HEK293 (cell line): ENCODE measurements around the gene PAN2.

Experiments
- BCL11B ChIP-seq: fragments of 450-650 bp; formaldehyde crosslinking; IDR thresholded peaks from 2 replicates; pipeline ENCODE4 v1.5.1; 2016; ENCODE audit warnings: low read depth, missing biosample characterization, missing genetic modification characterization
- HOXD13 ChIP-seq: sonication (generic); formaldehyde crosslinking; IDR thresholded peaks from 2 replicates; pipeline ENCODE4 v1.8.0; 2022; ENCODE audit warnings: missing genetic modification reagents, borderline replicate concordance
- KLF17 ChIP-seq: fragments of 450-650 bp; formaldehyde crosslinking; IDR thresholded peaks from 2 replicates; pipeline ENCODE4 v1.5.1; 2016; ENCODE audit warnings: missing biosample characterization, missing genetic modification characterization
- MYNN ChIP-seq: fragments of 450-650 bp; formaldehyde crosslinking; IDR thresholded peaks from 2 replicates; pipeline ENCODE4 v1.5.1; 2016; ENCODE audit warnings: missing biosample characterization, missing genetic modification characterization, borderline replicate concordance
- OVOL3 ChIP-seq: fragments of 450-650 bp; formaldehyde crosslinking; IDR thresholded peaks from 2 replicates; pipeline ENCODE4 v1.5.1; 2016; ENCODE audit warnings: missing biosample characterization, missing genetic modification characterization
- PRDM1 ChIP-seq: fragments of 450-650 bp; formaldehyde crosslinking; IDR thresholded peaks from 2 replicates; pipeline ENCODE4; 2016; ENCODE audit warnings: missing biosample characterization, missing genetic modification characterization
- REST ChIP-seq: fragments of 450-650 bp; formaldehyde crosslinking; IDR thresholded peaks from 2 replicates; pipeline ENCODE4 v1.5.1; 2016; ENCODE audit warnings: missing biosample characterization, missing genetic modification characterization
- ZNF114 ChIP-seq: fragments of 450-650 bp; formaldehyde crosslinking; IDR thresholded peaks from 2 replicates; pipeline ENCODE4 v1.5.0; 2017; ENCODE audit warnings: missing biosample characterization, missing genetic modification characterization
- ZNF121 ChIP-seq: fragments of 450-650 bp; formaldehyde crosslinking; IDR thresholded peaks from 2 replicates; pipeline ENCODE4 v1.5.1; 2016; ENCODE audit warnings: missing biosample characterization, missing genetic modification characterization
- ZNF132 ChIP-seq: fragments of 450-650 bp; formaldehyde crosslinking; IDR thresholded peaks from 2 replicates; pipeline ENCODE4 v1.5.1; 2017; ENCODE audit warnings: missing biosample characterization, missing genetic modification characterization, borderline replicate concordance
- ZNF175 ChIP-seq: fragments of 450-650 bp; formaldehyde crosslinking; IDR thresholded peaks from 2 replicates; pipeline ENCODE4 v1.5.1; 2016; ENCODE audit warnings: missing biosample characterization, missing genetic modification characterization
- ZNF221 ChIP-seq: fragments of 450-650 bp; formaldehyde crosslinking; IDR thresholded peaks from 2 replicates; pipeline ENCODE4 v1.5.1; 2017; ENCODE audit warnings: missing biosample characterization, missing genetic modification characterization, borderline replicate concordance
- ZNF366 ChIP-seq: fragments of 450-650 bp; formaldehyde crosslinking; conservative IDR thresholded peaks from 2 replicates; pipeline ENCODE4 v1.5.1; 2016; ENCODE audit warnings: missing biosample characterization, missing genetic modification characterization
- ZNF37A ChIP-seq: fragments of 450-650 bp; IDR thresholded peaks from 2 replicates; pipeline ENCODE4 v1.5.1; 2018; ENCODE audit warnings: missing biosample characterization, missing genetic modification characterization
- ZNF398 ChIP-seq: fragments of 450-650 bp; formaldehyde crosslinking; IDR thresholded peaks from 2 replicates; pipeline ENCODE4 v1.5.1; 2017; ENCODE audit warnings: missing biosample characterization, missing genetic modification characterization
- ZNF529 ChIP-seq: fragments of 450-650 bp; formaldehyde crosslinking; IDR thresholded peaks from 2 replicates; pipeline ENCODE4 v1.5.1; 2017; ENCODE audit warnings: missing genetic modification characterization, missing biosample characterization; ENCODE audit not compliant: insufficient replicate concordance
- ZNF561 ChIP-seq: fragments of 450-650 bp; IDR thresholded peaks from 2 replicates; pipeline ENCODE4 v1.5.1; 2018; ENCODE audit warnings: missing biosample characterization, missing genetic modification characterization, borderline replicate concordance
- ZNF571 ChIP-seq: fragments of 450-650 bp; formaldehyde crosslinking; IDR thresholded peaks from 2 replicates; pipeline ENCODE4 v1.5.0; 2017; ENCODE audit warnings: missing biosample characterization, missing genetic modification characterization
- ZNF596 ChIP-seq: fragments of 450-650 bp; IDR thresholded peaks from 2 replicates; pipeline ENCODE4 v1.5.0; 2018; ENCODE audit warnings: missing biosample characterization, mild to moderate bottlenecking, missing genetic modification characterization, moderate library complexity
- ZNF654 ChIP-seq: fragments of 450-650 bp; formaldehyde crosslinking; IDR thresholded peaks from 2 replicates; pipeline ENCODE4 v1.5.1; 2016; ENCODE audit warnings: low read depth, missing biosample characterization, missing genetic modification characterization
- ZNF660 ChIP-seq: fragments of 450-650 bp; IDR thresholded peaks from 2 replicates; pipeline ENCODE4 v1.5.1; 2018; ENCODE audit warnings: missing biosample characterization, mild to moderate bottlenecking, missing genetic modification characterization
- ZNF670 ChIP-seq: fragments of 450-650 bp; formaldehyde crosslinking; IDR thresholded peaks from 2 replicates; pipeline ENCODE4 v1.5.1; 2016; ENCODE audit warnings: missing biosample characterization, missing genetic modification characterization, low read depth
- ZNF830 ChIP-seq: fragments of 450-650 bp; IDR thresholded peaks from 2 replicates; pipeline ENCODE4 v1.5.0; 2018; ENCODE audit warnings: missing biosample characterization, missing genetic modification characterization, low read depth, mild to moderate bottlenecking, moderate library complexity
- ZNF837 ChIP-seq: fragments of 450-650 bp; formaldehyde crosslinking; IDR thresholded peaks from 2 replicates; pipeline ENCODE4 v1.5.1; 2016; ENCODE audit warnings: missing biosample characterization, missing genetic modification characterization
- ZSCAN5A ChIP-seq: fragments of 450-650 bp; formaldehyde crosslinking; IDR thresholded peaks from 2 replicates; pipeline ENCODE4 v1.5.1; 2016; ENCODE audit warnings: missing biosample characterization, missing genetic modification characterization
- ZXDB ChIP-seq: fragments of 450-650 bp; formaldehyde crosslinking; IDR thresholded peaks from 2 replicates; pipeline ENCODE4 v1.5.1; 2016; ENCODE audit warnings: missing biosample characterization, missing genetic modification characterization
- TF ChIP-seq, protein P1 (sequence below): fragments of 450-650 bp; formaldehyde crosslinking; conservative IDR thresholded peaks from 2 replicates; pipeline ENCODE4 v1.5.1; 2016; ENCODE audit warnings: low read depth, missing biosample characterization, missing genetic modification characterization
- TF ChIP-seq, protein P2 (sequence below): fragments of 450-650 bp; formaldehyde crosslinking; IDR thresholded peaks from 2 replicates; pipeline ENCODE4 v1.5.1; 2016; ENCODE audit warnings: missing biosample characterization, missing genetic modification characterization

The PAN2 gene

DNA sequence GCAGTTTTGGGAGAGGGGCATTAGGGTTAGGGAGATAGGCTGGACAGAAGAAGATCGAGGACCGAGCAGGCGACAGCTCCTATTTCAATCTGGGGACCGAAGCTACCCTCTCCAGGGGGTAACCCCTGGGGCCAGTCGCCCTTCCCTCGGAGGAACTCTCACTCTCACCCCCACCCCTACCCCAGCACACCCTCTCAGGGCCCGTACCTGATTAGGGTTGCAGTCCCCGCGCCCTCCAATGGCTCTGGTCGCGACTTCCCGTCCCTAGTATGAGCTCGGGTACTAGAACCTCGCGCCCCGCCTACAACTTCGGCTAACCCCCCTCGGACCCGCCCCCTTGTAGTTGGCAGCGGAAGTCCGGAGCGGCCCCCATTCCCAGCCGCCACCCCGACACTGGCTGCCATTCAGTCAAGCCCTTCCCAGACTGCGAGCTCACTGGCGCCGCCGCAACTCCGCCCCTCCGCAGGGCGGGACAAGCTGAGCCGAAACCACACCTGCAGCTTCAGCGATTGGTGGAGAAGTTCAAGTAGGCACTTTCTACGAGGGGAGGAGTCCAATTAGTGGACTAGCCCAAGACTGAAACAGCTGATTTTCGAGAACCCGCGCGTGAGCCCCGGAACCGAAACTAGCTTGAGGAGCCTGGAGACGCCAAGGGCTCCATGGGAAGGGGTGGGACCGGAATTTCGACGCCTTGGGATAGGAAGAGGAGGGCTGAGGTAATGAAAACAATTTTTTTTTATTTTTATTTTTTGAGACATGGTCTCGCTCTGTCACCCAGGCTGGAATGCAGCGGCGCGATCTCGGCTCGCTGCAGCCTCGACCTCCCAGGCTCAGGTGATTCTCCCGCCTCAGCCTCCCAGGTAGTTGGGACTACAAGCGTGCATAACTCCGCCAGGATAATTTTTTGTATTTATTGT lies 26.3 kb upstream of the PAN2 start, which contains the start of gene STAT2 (continued):
- TF ChIP-seq ZNF398 (peak; percentile 90), HOXD13 (no peak), OVOL3 (tag by site-specific recombination) (no peak), PRDM1 (no peak), ZNF660 (tag by site-specific recombination) (0 out of 2 replicates have a peak, but pooled peaks have one; percentile 28), ZNF37A (tag by site-specific recombination) (no peak), ZNF132 (tag by site-specific recombination) (no peak), ZNF670 (tag by site-specific recombination) (no peak), ZNF121 (tag by site-specific recombination) (no peak), BCL11B (0 out of 2 replicates have a peak, but pooled peaks have one; percentile 41), KLF17 (tag by site-specific recombination) (no peak), ZNF596 (tag by site-specific recombination) (no peak), ZSCAN5A (tag by site-specific recombination) (no peak), REST (tag by site-specific recombination) (peak; percentile 62), ZNF175 (no peak), ZNF114 (tag by site-specific recombination) (no peak), ZNF366 (tag by site-specific recombination) (peak; percentile 73), ZNF654 (tag by site-specific recombination) (peak; percentile 1; the same call in 1 of the 2 replicates), ZNF561 (tag by site-specific recombination) (0 out of 2 replicates have a peak, but pooled peaks have one; percentile 35), MYNN (tag by site-specific recombination) (no peak), ZNF571 (tag by site-specific recombination) (no peak), ZXDB (tag by site-specific recombination) (peak; percentile 94), ZNF529 (tag by site-specific recombination) (no peak), ZNF837 (tag by site-specific recombination) (no peak), ZNF221 (no peak), ZNF830 (tag by site-specific recombination) (no peak)
- TF ChIP-seq, protein P1, sequence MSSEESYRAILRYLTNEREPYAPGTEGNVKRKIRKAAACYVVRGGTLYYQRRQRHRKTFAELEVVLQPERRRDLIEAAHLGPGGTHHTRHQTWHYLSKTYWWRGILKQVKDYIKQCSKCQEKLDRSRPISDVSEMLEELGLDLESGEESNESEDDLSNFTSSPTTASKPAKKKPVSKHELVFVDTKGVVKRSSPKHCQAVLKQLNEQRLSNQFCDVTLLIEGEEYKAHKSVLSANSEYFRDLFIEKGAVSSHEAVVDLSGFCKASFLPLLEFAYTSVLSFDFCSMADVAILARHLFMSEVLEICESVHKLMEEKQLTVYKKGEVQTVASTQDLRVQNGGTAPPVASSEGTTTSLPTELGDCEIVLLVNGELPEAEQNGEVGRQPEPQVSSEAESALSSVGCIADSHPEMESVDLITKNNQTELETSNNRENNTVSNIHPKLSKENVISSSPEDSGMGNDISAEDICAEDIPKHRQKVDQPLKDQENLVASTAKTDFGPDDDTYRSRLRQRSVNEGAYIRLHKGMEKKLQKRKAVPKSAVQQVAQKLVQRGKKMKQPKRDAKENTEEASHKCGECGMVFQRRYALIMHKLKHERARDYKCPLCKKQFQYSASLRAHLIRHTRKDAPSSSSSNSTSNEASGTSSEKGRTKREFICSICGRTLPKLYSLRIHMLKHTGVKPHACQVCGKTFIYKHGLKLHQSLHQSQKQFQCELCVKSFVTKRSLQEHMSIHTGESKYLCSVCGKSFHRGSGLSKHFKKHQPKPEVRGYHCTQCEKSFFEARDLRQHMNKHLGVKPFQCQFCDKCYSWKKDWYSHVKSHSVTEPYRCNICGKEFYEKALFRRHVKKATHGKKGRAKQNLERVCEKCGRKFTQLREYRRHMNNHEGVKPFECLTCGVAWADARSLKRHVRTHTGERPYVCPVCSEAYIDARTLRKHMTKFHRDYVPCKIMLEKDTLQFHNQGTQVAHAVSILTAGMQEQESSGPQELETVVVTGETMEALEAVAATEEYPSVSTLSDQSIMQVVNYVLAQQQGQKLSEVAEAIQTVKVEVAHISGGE (tag by site-specific recombination): peak; percentile 87
- TF ChIP-seq, protein P2, sequence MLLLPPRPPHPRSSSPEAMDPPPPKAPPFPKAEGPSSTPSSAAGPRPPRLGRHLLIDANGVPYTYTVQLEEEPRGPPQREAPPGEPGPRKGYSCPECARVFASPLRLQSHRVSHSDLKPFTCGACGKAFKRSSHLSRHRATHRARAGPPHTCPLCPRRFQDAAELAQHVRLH (tag by site-specific recombination): peak; percentile 54
